Left cardiac atrium (tissue), 4 donors: Measurements from ENCODE around the gene EEF1AKMT1. TPM values are rescaled to one million over a fixed set of nuclear protein-coding genes. Genes with fewer than 3 reads are reported as not detected.
A peak's percentile ranks its signal among the peaks of the same experiment; 100 is the strongest.
"Not testable (repeated sequence)": the region's sequence is repeated elsewhere in the genome, so short reads cannot be mapped to it uniquely, and the experiment has no call there.

ENCODE experiments used
- ATAC-seq, 2 donors: fragments of 200-7000 bp; cut with Tn5 transposase; one replicate each; pipeline ENCODE4 v1.9.1; 2020; ENCODE audit warnings: mild to moderate bottlenecking in 2 of 2, moderate library complexity in 2 of 2
- DNase-seq: peaks from one replicate; pipeline ENCODE4 v3.0.0-alpha.2; 2020
- intact Hi-C, 2 donors: fragments of 100-400 bp; cut with DNase I; formaldehyde crosslinking; loops; one replicate each; pipeline versions ENCODE4 v1.14.1 to v1.15.1; 2022 to 2023
- total RNA-seq, 2 donors: library from RNA; stranded (reverse); fragmentation: NEBNext Ultra II Directional; extraction: Animal tissue kit (Norgen Biotek cat#: 25700); gene quantifications; one replicate each; pipeline ENCODE4 v1.2.1, GENCODE V29; 2021
- donor health status: DM: no; HTN: yes; CAD: no.
- donor health status: DM: no; HTN: yes; CAD: no; lungs with severe emphysema.
- donor health status: DM: yes; HTN: yes; CAD: no.
- donor health status: Dilated cardiomyopathy.

Gene EEF1AKMT1
- total RNA-seq, 2 donors from 2014 or later, result 9.4 to 13.1 TPM

DNA sequence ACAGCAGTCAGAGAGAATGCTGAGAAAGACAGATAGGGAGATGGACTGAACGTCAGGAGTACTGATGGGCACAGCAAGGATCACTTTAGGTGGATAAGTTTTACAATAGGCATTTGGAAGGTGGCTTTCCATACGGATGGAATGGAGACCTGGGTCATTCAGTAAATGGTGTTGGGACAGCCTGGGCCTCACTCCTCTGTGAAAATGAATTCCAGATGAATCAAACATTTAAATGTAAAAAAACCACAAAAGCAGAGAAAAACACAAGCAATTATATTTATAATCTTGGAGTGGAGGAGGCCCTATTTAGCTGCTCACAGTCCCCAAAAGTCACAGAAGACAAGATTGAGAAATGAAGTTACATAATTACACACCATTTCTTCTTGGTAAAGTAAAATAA is 65.5 kb downstream of the EEF1AKMT1 start:
- intact Hi-C loops, result no loop called here

DNA sequence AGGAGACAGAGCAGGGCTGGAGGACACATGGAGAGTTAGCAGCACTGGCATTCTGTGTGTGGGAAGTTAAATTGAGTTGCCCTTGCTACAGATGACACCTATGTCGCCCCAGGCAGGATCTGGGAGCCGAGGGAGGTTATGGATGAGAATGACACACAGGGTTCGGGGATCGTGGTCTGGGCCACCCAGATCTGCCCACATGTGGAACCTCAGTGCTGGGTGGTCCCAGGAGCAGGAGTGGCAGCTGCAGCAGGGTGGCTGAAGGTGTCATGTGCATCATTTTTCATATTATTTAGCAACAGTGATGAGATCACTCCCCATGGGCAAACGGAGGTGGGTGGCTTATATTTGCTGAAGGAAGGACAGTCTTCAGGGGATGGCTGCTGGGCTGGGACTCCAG is 67.1 kb downstream of the EEF1AKMT1 start:
- ATAC-seq (no peak), DNase-seq (no peak)
- intact Hi-C loops, result no loop called here

More for the DNA sequence above, 65.5 kb downstream of the EEF1AKMT1 start:
- no peak for ATAC-seq
- no peak for DNase-seq

DNA sequence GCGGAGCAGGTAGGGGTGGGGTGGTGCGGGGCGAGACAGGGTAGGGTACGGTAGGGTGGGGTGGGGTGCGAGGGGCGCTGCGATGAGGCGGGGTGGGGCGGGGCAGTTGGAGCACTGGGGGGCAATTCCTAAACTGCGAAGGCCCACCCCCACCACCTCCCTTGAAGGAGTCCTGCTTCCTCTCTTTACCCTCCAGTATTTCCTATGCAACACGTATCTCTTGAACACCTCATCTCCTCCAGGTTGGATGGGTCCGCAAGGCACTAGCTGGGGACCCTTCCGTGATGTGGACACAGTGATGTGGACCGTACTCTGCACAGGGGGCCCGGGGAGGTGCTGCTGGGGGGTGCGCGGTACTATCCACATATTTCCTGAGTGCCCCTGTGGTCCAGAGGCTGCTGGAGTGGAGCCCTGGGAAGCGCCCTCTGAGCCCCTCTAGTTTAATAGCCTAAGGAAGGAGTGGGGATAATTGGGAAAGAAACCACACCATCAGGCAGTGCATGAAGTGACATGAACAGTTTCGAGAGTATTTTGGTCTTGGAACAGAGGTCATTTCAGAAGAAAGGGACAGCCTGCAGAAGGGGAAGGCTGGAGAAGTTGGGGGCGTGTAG is 69.2 kb downstream of the EEF1AKMT1 start:
- intact Hi-C loops, result no loop called here
- no peak for DNase-seq
- ATAC-seq, result no peak

DNA sequence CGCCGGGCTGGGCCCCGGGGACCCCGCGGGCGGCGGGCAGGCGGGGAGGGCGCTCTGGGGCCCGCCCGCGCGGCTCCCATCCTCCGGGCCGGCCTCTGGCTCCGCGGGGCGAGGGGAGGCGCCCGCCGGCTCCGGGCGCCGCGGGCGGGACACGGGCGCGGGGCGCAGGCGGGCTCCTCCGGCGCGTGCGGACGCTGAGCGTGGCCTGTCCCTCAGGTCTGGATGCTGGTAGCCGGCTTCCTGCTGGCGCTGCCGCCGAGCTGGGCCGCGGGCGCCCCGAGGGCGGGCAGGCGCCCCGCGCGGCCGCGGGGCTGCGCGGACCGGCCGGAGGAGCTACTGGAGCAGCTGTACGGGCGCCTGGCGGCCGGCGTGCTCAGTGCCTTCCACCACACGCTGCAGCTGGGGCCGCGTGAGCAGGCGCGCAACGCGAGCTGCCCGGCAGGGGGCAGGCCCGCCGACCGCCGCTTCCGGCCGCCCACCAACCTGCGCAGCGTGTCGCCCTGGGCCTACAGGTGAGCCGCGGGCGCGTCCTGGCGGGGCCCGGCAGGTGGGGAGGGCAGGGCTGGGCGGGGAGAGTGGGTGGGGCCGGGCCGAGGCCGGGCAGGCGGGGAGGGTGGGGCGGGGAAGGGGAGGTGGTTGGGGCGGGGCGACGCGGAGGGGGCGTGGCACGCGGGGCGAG is 69.8 kb downstream of the EEF1AKMT1 start:
- intact Hi-C loops, result no loop called here
- ATAC-seq (peak; percentile 91 to 93), DNase-seq (peak; percentile 81)

DNA sequence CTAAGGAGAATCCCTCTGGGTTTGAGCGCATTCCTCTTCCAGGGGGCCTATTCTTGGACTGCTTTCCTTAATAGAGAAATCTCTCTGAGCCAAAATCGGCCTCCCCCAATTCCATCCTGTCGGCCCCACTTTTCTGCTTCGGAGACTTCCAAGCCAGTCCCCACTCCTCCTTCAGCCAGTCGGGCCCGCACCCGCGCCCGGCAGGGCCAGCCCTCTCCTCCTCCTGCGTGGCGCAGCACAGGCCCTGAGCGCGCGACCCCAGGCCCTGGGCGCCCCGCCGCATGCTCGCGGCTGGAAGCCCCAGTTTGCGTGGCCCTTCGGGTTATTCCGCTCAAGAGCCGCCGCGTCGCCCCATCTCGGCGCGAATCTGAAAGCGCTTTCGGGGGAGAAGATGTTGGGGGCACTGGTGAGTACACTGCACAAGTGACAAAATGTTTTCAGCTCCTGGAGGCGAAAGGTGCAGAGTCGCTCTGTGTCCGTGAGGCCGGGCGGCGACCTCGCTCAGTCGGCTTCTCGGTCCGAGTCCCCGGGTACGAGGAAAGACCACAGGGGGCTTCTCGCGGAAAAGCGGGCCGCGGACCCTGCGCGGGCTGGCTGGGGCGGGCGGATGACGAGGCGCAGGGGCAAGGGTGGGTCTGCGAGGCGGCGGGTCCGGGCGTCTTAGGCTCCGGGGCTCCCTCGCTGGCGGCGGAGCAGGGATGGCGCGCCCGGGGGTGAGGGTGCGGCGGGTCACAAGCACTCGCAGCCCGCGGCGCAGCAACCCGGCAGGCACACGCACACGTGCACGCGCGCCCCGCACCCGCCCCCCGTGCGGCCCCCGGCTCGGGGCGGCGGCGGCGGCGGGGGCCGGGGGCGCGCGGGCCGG is 70.6 kb downstream of the EEF1AKMT1 start, which contains the start of gene IL17D:
Gene IL17D (plus strand): TSS at position 785 of the 865 bp plus-strand sequence. CDS start 303 bp downstream, outside the sequence.
- intact Hi-C loops, result no loop called here
- peak; percentile 27 to 45 for ATAC-seq
- no peak for DNase-seq

DNA sequence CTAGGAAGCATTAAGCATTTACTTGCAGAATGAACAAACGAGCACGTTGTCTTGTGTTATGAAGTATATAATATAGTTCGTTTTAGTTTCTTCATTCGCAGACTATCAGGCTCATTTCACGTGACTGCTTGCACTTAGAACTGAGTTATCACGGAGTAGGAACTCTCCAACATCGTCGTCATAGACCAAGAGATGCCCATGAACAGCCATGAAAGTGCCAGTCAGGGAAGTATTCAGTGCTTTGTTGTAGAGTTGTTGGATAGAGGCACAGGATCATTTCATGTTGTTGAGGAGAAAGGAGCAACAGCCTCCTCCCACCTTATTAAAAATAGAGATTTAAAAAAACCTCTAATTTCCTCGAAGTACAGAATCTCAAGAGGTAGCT is 71.2 kb downstream of the EEF1AKMT1 start:
- no peak for DNase-seq
- intact Hi-C loops, result no loop called here
- ATAC-seq, result no peak

DNA sequence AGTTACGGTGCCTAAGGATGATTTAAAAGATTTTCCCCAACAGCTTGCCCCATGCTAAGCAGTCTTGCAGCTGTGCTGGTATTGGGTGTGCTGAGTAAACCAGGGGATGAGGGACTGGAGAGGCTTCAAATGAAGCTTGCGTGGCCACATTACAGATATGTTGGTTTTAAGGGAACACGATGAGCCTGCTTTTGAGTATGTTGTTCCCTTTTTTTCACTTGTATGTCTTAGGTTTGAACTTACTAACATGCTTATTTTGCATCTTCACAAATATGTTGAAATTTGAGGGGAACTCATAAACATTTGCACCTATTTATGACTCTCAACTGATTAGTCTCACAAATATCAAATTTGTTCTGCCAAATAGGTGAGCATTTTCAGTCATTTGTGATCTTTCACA is 72.3 kb downstream of the EEF1AKMT1 start:
- intact Hi-C loops, result no loop called here
- no peak for ATAC-seq
- no peak for DNase-seq

DNA sequence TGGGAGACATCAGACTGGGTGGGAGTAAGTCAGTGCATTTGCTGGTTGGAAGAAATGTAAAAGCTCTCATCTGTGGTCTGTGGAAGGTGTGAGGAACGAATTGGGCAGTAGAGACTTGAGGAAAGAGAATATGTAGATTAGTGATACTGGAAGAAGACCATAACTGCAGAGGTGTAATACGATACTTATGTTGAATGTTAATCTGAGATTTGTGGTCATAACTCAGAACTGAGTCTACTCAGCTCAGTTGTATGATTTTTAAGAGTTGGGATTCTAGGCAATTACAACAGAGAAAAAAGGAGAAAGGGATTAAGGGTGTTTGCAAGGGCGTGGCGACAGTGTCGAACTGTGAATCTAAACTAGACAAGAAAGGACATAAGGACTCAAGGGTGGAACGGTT is 73.5 kb downstream of the EEF1AKMT1 start:
- intact Hi-C loops, result no loop called here

DNA sequence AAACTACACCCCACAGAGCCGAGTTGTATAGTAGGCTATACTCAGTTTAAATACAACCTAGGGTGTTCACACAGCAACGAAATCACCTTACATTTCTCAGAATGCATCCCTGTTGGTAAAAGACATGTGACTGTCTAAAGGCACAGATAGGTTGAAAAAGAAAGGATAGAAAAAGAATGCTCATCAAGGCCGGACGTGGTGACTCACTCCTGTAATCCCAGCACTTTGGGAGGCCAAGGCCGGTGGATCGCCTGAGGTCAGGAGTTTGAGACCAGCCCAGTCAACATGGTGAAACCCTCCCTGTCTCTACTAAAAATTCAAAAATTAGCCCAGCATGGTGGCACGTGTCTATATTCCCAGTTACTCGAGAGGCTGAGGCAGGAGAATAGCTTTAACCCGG is 74.0 kb downstream of the EEF1AKMT1 start:
- DNase-seq (no peak), ATAC-seq (no peak)
- intact Hi-C loops, result no loop called here

More for the DNA sequence above, 73.5 kb downstream of the EEF1AKMT1 start:
- DNase-seq, result no peak
- no peak for ATAC-seq

DNA sequence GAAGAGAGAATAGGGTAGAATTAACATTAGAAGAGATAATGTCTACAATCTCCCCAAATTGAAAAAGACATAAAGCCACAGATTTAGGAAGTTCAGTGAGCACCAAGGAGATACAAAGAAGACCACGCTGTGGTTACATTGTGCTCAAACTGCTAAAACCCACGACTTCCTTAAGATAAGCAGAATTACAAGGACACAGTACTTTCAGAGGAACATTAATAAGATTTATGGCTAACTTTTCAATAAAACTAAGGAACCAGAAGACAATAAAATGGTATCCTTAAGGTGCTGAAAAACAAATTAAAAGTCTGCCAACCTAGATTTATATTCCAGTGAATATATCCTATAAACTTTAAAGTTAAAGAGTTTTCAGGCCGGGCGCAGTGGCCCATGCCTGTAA is 77.7 kb downstream of the EEF1AKMT1 start:
- DNase-seq (no peak), ATAC-seq (no peak)
- intact Hi-C loops, result no loop called here

DNA sequence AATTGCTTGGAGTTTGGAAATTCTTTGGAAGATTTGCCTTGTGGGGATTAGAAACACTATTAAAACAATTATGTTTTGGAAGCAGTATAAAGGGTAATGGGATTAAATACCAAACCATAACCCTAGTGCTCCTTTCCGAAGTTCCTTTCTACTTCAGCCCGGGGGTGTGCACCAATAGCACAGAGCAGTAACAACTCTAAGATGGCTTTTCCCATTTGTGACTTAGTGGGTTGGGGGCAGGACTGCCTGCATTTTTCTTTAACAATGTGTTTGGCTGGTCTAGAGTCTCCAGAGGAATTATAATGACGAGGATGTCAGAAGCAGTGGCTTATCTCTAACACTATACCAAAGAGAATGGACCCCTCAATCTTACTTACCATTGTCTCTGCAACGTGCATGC is 82.1 kb downstream of the EEF1AKMT1 start:
- intact Hi-C loops, result no loop called here
- DNase-seq (no peak), ATAC-seq (no peak)

DNA sequence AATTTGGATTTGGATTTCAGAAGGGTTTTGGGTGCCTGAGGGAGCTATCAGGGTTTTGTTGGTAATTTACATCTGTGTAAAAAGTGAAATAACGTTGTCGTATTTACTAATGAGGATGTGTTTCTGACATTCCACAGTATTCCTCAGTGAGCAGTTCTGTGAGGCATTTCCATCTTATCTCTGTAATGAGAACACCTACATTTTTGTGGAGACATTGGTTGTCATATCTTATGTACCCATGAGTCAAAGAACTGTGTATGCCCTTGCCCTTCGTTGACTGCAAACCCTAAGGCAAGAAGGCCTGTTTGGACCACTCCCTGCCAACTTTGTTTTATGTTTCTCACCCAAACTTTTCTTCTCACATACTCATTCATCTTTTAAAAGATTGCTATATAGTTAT is 84.5 kb downstream of the EEF1AKMT1 start:
- intact Hi-C loops, result no loop called here
- DNase-seq (no peak), ATAC-seq (no peak)

DNA sequence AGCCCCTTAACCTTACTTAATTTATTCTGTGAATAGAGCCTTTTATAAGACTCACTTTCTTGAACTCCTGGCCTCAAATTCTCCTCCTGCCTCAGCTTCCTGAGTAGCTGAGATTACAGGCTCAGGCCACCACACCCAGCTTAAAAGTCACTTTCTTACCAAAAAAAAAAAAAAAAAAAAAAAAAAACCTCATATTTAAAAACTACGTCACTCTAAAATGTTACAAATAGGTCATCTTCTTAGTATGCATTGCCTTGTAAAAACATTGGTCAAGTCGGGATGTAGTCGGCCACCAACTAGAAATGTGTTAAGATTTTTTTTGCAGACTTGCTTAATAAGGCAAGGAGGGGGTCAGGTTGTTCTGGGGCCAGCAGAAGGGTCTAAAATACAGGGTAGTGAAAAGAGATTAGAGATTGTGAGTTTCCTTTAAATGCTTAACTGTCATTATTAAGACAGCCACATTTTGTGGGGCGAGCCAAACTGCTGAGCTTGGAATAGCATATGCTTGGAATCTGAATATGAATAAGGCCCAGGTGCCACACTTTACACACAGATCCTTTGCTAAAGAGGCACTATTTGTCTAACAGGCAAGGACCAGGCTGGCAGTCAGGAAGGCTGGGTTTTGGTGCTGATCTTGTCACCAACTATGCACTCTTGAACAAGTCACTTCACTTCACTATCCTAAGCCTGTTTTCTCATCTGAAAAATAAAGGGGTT is 86.7 kb downstream of the EEF1AKMT1 start:
- DNase-seq (no peak), ATAC-seq (peak in 1 of 2 donors; percentile 35)
- intact Hi-C loops, result no loop called here

DNA sequence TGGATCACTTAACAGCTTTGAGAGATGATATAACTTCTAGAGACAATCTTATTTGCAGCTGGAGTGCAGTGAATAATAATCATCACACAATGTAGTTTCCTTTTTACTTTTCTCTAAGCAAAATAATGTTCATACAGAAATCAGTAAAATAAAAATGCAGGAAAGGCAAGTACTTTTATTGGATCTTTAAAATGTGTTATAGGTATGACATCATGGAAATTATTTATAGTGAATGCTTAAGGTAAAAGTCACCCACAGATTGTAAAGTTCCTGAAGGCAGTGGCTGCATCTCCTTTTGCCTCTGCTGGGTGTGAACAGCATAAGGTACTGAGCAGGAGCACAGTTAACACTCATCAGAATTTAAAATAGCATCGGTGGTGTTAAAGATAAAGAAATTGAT is 87.6 kb downstream of the EEF1AKMT1 start:
- intact Hi-C loops, result no loop called here
- ATAC-seq (no peak), DNase-seq (no peak)

DNA sequence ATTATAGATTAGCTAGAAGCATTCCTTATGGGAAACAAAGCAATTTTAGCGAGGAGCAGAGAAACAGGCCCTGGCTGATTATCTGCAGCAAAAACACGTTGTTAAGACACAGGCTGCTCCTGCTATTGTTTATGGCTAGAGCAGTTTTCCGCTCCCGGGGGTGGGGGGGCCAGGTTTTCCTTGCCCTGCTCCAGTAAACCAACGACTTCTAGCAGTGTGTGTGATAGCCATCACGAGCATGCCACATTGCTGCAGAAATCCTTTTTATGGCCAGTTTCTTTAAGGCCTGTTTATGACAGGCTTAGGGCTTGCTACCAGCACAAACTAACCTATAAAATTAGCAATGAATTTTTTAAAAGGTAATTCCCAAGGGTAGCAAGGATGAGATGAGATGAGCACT is 88.7 kb downstream of the EEF1AKMT1 start:
- ATAC-seq (no peak), DNase-seq (no peak)
- intact Hi-C loops, result no loop called here

DNA sequence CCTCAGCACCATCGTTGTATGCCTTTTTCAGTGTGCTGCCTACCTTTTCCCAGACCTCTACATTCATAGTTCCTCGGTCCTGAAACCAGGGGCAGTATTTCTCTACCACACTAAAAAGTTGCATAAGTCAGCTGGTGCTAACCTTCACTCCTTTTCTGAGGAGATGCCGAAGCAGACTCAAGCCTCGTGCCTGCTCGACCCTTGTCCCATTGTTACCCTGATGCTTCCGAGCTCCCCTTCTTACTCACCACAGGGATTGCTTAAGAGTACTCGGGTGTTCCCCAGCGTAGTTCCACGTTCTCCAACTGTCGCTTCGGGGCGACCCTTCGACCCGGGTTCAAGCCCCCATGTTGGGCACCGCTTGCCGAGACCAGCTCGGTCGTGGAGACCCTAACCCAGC is 89.2 kb downstream of the EEF1AKMT1 start:
- ATAC-seq, result no peak
- intact Hi-C loops, result no loop called here

DNA sequence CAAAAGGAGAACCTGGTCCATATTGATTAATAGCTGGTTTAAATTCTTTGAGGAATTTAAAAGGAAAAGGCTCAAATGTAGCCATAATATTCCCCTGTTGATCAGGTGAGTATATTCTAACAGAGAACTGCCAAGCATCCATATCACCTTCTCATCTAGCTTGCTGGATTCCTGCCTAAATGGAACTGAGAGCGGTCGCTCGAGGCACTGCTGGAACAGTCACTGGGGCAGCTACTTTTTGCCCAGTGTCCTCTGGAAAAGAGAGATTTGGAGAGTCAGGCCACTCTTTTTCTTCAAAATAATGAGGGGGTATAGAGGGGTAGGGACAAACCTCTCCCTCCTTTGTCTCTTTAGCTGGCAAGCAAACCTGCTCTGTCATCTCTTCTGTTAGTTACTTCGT is 89.7 kb downstream of the EEF1AKMT1 start:
- DNase-seq (no peak), ATAC-seq (no peak)
- intact Hi-C loops, result no loop called here

More for the DNA sequence above, 89.2 kb downstream of the EEF1AKMT1 start:
- DNase-seq, result no peak

DNA sequence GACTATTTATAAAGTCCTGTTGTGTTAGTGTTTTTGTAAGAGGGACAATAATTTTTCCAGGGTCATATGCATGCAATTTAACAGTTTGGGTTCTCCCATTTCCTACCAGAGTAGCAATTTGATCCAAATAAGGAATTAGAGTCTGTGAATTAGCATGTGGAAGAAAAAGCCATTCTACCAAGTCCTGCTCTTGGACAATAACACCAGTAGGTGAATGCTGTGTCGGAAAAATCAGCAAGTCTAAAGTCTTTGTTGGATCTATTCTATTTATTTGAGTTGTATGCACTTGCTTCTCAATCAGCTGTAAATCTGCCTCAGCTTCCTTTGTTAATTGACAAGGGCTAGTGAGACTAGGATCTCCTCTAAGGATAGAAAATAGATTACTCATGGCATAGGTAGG is 91.7 kb downstream of the EEF1AKMT1 start:
- intact Hi-C loops, result no loop called here
- DNase-seq (no peak), ATAC-seq (no peak)

DNA sequence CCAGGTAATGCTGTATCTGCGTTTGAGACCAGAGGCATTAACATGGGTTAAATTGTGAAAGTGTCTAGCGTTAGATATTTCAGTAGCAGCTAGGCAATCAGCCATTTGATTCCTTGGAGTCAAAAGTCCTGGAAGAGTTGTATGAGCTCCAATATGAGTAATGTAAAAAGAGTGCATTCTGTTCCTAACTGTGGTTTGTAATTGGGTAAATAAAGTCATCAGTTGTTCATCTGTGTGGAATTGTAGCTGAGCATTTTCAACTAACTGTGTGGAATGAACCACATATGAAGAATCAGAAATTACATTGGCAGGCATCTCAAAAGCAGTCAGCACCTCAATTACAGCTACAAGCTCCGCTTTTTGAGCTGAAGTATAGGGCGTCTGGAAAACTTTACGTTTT is 92.3 kb downstream of the EEF1AKMT1 start:
- ATAC-seq, intact Hi-C loops: not testable (repeated sequence)

More for the DNA sequence above, 92.3 kb downstream of the EEF1AKMT1 start:
- not testable (repeated sequence) for DNase-seq
